ENCODE data around the gene NEBL. TPM values are rescaled to one million over a fixed set of nuclear protein-coding genes. Genes with fewer than 3 reads are reported as not detected.

NEBL gene
- total RNA-seq, 2 experiments from 2014 or later, result not detected

DNA sequence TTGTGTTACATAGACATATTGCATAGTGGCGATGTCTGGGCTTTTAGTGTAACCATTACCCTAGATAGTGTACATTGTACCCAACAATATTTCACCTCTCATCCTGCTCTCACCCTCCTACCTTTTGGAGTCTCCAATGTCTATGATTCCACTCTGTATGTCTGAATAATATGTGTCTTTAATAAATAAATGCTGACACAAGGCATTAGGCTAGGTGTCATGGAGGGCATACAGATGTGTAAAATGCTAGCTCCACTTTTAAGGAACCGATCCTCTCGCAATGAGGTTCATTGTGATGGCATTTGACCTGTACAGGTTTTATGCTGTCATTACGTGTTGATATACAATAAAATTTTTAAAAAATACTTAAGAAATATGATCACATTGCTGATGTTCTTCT, 74.3 kb downstream of the NEBL start:
- Mint-ChIP-seq H3K4me1 (no peaks in the 10 kb centered on the region), H3K27ac (no peak overlapping the region), H3K9me3 (no peaks in the 10 kb centered on the region), H3K36me3 (no peaks in the 10 kb centered on the region), H3K27me3 (no peaks in the 10 kb centered on the region), H3K4me3 (no peak overlapping the region)
- DNase-seq (no peak), ATAC-seq (ENCODE audit: low read depth) (no peak)
- POLR2A ChIA-PET, result no interaction called here

- Mint-ChIP-seq H3K27me3 (no peaks in the 10 kb centered on the region), H3K4me1 (no peaks in the 10 kb centered on the region), H3K4me3 (no peak overlapping the region), H3K36me3 (no peaks in the 10 kb centered on the region), H3K9me3 (no peaks in the 10 kb centered on the region), H3K27ac (no peak overlapping the region)
- POLR2A ChIA-PET, result no interaction called here
- DNase-seq, result no peak
- ATAC-seq (ENCODE audit: low read depth), result no peak
Measured at GRCh38 chr10:20817646-20818045, 79.5 kb downstream of the NEBL start.

- Mint-ChIP-seq H3K36me3 (no peaks in the 10 kb centered on the region), H3K27me3 (no peaks in the 10 kb centered on the region), H3K9me3 (no peaks in the 10 kb centered on the region), H3K4me1 (no peaks in the 10 kb centered on the region), H3K4me3 (no peak overlapping the region), H3K27ac (no peak overlapping the region)
- POLR2A ChIA-PET, result no interaction called here
- no peak for ATAC-seq (ENCODE audit: low read depth)
- DNase-seq, result no peak
Measured at GRCh38 chr10:20817116-20817515, 80.0 kb downstream of the NEBL start.

DNA sequence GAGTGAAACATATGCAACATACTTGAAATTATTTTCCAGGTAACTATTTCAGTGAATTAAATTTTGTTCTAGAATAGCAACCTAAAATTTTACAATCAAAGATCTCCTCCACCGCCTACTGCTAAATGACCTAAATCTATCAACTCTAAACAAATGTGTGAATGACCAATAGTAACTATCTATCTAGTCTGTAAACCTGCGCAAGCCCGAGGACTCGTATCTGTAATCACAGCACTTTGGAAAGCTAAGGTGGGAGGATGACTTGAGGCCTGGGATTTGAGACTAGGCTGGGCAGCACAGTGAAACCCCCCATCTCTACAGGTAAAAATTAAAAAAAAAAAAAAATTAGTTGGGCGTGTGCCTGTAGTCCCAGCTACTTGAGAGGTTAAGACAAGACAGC, 83.0 kb downstream of the NEBL start:
- no peaks in the 10 kb centered on the region for H3K36me3 Mint-ChIP-seq
- POLR2A ChIA-PET, result no interaction called here
- H3K27ac Mint-ChIP-seq, result no peak overlapping the region
- no peaks in the 10 kb centered on the region for H3K27me3 Mint-ChIP-seq
- DNase-seq (no peak), ATAC-seq (ENCODE audit: low read depth) (no peak)
- no peaks in the 10 kb centered on the region for H3K4me1 Mint-ChIP-seq
- H3K9me3 Mint-ChIP-seq, result no peaks in the 10 kb centered on the region
- H3K4me3 Mint-ChIP-seq, result no peak overlapping the region

DNA sequence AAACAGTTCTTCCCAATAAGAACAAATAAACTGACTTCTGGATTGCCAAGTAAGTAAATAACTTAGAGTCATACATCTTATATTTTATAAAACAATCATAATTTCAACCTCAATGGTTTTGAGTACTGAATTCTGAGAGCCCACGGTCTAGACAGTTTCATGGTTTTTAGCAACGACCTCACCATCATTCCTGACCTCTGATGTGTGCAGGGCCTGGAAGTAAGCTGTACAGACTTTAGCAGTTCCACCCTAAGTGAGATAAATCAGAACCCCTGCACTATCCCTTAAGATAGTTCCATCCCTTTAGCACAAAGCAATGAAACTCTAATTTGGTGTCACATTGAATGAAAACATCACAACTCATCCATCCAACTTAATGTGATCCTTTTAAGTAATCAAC, 86.0 kb downstream of the NEBL start:
- H3K4me1 Mint-ChIP-seq, result no peaks in the 10 kb centered on the region
- POLR2A ChIA-PET, result no interaction called here
- H3K9me3 Mint-ChIP-seq, result no peaks in the 10 kb centered on the region
- no peak overlapping the region for H3K27ac Mint-ChIP-seq
- H3K36me3 Mint-ChIP-seq, result no peaks in the 10 kb centered on the region
- no peaks in the 10 kb centered on the region for H3K27me3 Mint-ChIP-seq
- no peak overlapping the region for H3K4me3 Mint-ChIP-seq
- no peak for ATAC-seq (ENCODE audit: low read depth)
- no peak for DNase-seq

- Mint-ChIP-seq H3K27me3 (no peaks in the 10 kb centered on the region), H3K27ac (no peak overlapping the region), H3K4me1 (no peaks in the 10 kb centered on the region), H3K36me3 (no peaks in the 10 kb centered on the region), H3K4me3 (no peak overlapping the region), H3K9me3 (no peaks in the 10 kb centered on the region)
- DNase-seq, result no peak
- ATAC-seq (ENCODE audit: low read depth), result no peak
- POLR2A ChIA-PET, result no interaction called here
Measured at GRCh38 chr10:20809631-20810030, 87.5 kb downstream of the NEBL start.

- ATAC-seq (ENCODE audit: low read depth) (no peak), DNase-seq (no peak)
- Mint-ChIP-seq H3K27ac (no peak overlapping the region), H3K4me3 (no peak overlapping the region), H3K27me3 (no peaks in the 10 kb centered on the region), H3K4me1 (no peaks in the 10 kb centered on the region), H3K9me3 (no peaks in the 10 kb centered on the region), H3K36me3 (no peaks in the 10 kb centered on the region)
- POLR2A ChIA-PET, result no interaction called here
Measured at GRCh38 chr10:20806487-20806886, 90.6 kb downstream of the NEBL start.

- ATAC-seq (ENCODE audit: low read depth), result no peak
- DNase-seq, result no peak
- no peaks in the 10 kb centered on the region for H3K27me3 Mint-ChIP-seq
- POLR2A ChIA-PET, result no interaction called here
- H3K27ac Mint-ChIP-seq, result no peak overlapping the region
- no peaks in the 10 kb centered on the region for H3K4me1 Mint-ChIP-seq
- H3K4me3 Mint-ChIP-seq, result no peak overlapping the region
- H3K36me3 Mint-ChIP-seq, result no peaks in the 10 kb centered on the region
- H3K9me3 Mint-ChIP-seq, result peaks cover 2% of the 10 kb centered on the region
Measured at GRCh38 chr10:20797290-20797689, 99.8 kb downstream of the NEBL start.

DNA sequence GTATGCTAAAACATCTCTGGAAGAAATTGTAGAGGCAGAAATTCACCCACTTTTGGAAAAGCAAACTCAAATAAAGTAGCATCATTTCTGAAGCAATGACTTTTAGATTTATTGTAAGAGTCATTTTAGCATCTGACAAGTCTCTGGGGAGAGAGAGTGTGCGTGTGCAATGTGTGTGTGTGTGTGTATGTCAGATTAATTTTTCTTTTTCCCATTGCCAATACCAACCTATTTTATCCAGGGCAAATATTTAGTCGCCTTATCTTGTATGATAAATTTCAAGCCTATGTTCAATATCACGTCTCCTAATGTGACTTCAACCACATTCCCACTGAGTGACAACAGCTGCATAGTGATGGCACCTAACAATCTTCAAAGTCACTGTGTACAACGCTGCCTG, 101.7 kb downstream of the NEBL start:
- H3K36me3 Mint-ChIP-seq, result no peaks in the 10 kb centered on the region
- no peak for DNase-seq
- peaks cover 2% of the 10 kb centered on the region for H3K9me3 Mint-ChIP-seq
- ATAC-seq (ENCODE audit: low read depth), result no peak
- no peaks in the 10 kb centered on the region for H3K27me3 Mint-ChIP-seq
- no peak overlapping the region for H3K27ac Mint-ChIP-seq
- POLR2A ChIA-PET, result no interaction called here
- no peak overlapping the region for H3K4me3 Mint-ChIP-seq
- no peaks in the 10 kb centered on the region for H3K4me1 Mint-ChIP-seq

GRCh38 chr10:20785174-20785573, 111.9 kb downstream of the NEBL start:
- Mint-ChIP-seq H3K36me3 (no peaks in the 10 kb centered on the region), H3K27ac (no peak overlapping the region), H3K4me3 (no peak overlapping the region), H3K27me3 (no peaks in the 10 kb centered on the region), H3K9me3 (no peaks in the 10 kb centered on the region), H3K4me1 (no peaks in the 10 kb centered on the region)
- DNase-seq (no peak), ATAC-seq (ENCODE audit: low read depth) (no peak)
- POLR2A ChIA-PET, result no interaction called here

- no peaks in the 10 kb centered on the region for H3K36me3 Mint-ChIP-seq
- no peaks in the 10 kb centered on the region for H3K4me1 Mint-ChIP-seq
- DNase-seq (no peak), ATAC-seq (ENCODE audit: low read depth) (no peak)
- H3K27ac Mint-ChIP-seq, result no peak overlapping the region
- H3K27me3 Mint-ChIP-seq, result no peaks in the 10 kb centered on the region
- H3K4me3 Mint-ChIP-seq, result no peak overlapping the region
- POLR2A ChIA-PET, result no interaction called here
- H3K9me3 Mint-ChIP-seq, result peaks cover 4% of the 10 kb centered on the region
Measured at GRCh38 chr10:20778008-20778757, 118.9 kb downstream of the NEBL start.

DNA sequence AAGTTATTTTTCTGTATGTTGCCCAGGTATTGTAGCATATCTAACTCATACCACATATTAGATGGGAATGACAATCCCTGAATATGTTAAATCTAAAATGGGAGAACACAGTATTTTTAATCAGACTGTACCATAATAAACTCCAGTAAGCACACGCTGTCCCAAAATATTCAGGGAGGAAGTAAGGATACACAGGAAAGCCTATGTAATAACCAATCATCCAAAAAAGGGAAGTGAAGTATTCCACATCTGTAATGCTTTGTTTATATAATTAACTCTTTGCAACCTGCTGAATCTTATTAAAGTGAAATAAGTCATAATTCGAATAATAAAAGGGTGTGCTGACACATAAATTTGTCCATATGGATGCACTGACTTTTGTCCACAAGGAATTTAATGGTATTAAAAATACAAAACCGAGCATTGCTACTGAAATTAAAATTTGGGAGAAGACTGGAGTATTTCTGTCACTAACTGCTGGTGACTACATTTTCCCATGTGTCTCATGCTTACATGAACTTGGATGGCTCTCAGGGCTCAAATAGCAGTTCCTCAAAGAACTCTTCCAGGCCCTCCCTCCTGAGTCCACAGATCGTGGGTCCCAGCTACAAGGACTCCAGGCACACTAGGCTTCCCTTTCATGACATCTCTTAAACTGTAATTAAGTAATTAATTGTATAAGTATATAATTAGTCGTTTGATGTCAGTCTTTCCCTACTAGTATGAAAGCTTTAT, 120.6 kb downstream of the NEBL start:
- ATAC-seq (ENCODE audit: low read depth), result no peak
- Mint-ChIP-seq H3K27ac (no peak overlapping the region), H3K9me3 (peaks cover 4% of the 10 kb centered on the region), H3K4me1 (no peaks in the 10 kb centered on the region), H3K36me3 (no peaks in the 10 kb centered on the region), H3K27me3 (no peaks in the 10 kb centered on the region), H3K4me3 (no peak overlapping the region)
- DNase-seq, result no peak
- POLR2A ChIA-PET, result no interaction called here

DNA sequence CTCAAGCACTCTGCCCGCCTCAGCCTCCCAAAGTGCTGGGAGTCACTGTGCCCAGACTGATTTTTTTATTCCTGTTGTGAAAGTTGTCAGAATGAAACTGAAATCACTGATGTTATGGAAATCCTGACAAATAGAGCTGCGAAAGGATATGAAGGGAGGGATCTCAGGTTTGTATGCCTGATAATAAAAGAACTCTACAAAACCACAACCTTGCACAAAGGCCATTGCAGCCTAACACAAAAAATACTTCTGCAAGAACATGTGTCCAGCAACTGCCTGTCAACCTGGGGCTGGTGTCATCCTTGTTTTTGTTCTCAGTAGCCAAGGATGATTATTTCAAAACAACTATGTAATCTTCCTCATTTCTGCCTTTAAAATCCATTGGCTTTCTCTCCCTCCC, 126.1 kb downstream of the NEBL start:
- no peak overlapping the region for H3K27ac Mint-ChIP-seq
- H3K4me1 Mint-ChIP-seq, result no peaks in the 10 kb centered on the region
- POLR2A ChIA-PET, result no interaction called here
- no peaks in the 10 kb centered on the region for H3K27me3 Mint-ChIP-seq
- no peak for ATAC-seq (ENCODE audit: low read depth)
- no peaks in the 10 kb centered on the region for H3K36me3 Mint-ChIP-seq
- no peak for DNase-seq
- H3K4me3 Mint-ChIP-seq, result no peak overlapping the region
- H3K9me3 Mint-ChIP-seq, result no peaks in the 10 kb centered on the region

DNA sequence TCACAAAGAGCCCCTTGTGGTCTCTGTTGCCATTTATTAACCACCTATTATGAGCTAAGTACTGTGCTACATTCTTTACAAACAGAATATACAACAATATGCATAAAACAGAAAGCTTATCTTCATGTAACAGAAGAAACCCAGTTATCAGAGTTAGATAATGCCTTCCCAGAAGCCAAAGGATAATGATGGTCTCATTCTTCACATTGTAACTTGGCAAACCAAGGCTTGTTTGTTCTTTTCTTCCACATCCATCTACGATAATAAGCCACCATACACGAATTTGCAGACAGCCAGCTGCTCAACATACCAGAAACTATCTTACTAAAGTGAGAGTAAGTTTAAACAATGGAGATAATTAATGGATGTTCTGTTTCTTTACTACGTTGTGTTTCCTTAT, 127.6 kb downstream of the NEBL start:
- ATAC-seq (ENCODE audit: low read depth) (no peak), DNase-seq (no peak)
- POLR2A ChIA-PET, result no interaction called here
- H3K4me1 Mint-ChIP-seq, result no peaks in the 10 kb centered on the region
- no peaks in the 10 kb centered on the region for H3K9me3 Mint-ChIP-seq
- no peaks in the 10 kb centered on the region for H3K27me3 Mint-ChIP-seq
- H3K36me3 Mint-ChIP-seq, result no peaks in the 10 kb centered on the region
- no peak overlapping the region for H3K4me3 Mint-ChIP-seq
- H3K27ac Mint-ChIP-seq, result no peak overlapping the region
